Smooth muscle cell of the brain vasculature (primary cell): ENCODE measurements around the gene RERE.

Source experiments
- DNase-seq: peaks from one replicate; pipeline ENCODE4 v3.0.0-alpha.2; 2012; ENCODE audit warnings: low read depth, low spot score

Gene RERE

DNA sequence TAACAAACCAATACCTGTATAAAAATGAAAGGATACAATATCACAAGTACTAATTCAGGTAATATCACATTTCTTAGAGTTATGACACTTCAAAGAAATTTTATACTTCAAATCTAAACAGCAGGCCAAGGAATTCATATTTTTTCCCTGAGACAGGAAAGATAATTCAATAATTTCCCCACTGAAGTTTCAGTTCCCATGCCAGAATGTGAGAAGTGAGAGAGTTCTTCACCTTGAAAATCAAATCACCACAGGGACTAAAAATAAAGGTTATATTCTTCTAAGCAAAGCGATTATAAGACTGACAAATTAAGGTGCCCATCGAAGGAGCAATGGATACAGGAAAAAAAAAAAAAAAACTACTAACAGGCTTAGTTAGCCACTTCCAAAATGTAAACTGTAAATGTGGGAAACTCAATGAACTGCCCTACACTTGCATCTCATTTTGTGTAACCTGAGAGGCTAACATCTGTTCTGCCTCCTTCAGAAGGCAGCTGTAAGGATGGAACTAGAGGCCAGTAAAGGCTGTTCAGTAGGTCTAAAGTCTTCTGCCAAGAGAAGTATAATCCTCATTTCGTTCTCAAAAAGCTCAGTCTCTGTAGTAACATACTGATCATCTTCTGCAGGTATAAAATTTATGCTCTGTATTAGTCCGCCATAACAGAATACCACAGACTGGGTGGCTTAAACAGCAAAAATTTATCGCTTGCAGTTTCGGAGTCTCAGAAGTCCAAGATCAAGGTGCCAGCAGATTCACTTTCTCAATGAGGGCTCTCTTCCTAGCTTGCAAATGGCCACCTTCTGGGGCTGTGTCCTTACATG, 127.8 kb downstream of the RERE start:
- DNase-seq, result no peak

- DNase-seq, result no peak
Measured at GRCh38 chr1:8687538-8687937, 129.9 kb downstream of the RERE start.

- DNase-seq, result peak; percentile 60
Measured at GRCh38 chr1:8687039-8687438, 130.4 kb downstream of the RERE start.

DNA sequence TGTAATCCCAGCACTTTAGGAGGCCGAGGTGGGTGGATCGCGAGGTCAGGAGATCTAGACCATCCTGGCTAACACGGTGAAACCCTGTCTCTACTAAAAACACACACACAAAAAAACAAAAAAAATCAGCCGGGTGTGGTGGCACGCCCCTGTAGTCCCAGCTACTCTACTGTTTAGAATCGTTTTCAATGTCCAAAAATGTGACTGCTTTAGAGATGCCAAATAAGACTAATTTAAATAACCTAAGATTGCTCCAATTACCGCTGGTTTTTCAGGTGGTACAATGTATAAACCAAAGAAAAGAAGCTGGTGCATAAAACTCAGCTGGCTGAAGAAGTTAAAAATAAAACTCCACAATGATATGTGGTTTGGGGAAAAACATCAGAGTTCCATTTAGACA, 132.0 kb downstream of the RERE start:
- DNase-seq, result no peak

DNA sequence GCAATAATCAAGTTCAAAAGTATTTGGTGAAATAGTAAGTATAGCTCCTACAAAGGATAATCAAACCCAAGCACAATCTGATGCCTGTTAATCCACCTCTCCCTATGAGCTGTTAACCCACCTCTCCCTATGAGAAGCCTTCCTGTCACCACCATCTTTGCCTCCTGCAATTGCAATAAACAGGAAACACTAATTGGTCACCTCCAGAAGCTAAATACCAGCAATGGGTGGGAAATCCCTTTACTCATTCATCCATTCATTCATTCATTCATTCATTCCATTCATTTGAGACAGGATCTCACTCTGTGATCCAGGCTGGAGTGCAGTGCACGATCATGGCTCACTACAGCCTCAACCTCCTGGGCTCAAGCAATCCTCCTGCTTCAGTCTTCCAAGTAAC, 132.8 kb downstream of the RERE start:
- no peak for DNase-seq

- DNase-seq, result no peak
Measured at GRCh38 chr1:8682573-8682972, 134.9 kb downstream of the RERE start.

DNA sequence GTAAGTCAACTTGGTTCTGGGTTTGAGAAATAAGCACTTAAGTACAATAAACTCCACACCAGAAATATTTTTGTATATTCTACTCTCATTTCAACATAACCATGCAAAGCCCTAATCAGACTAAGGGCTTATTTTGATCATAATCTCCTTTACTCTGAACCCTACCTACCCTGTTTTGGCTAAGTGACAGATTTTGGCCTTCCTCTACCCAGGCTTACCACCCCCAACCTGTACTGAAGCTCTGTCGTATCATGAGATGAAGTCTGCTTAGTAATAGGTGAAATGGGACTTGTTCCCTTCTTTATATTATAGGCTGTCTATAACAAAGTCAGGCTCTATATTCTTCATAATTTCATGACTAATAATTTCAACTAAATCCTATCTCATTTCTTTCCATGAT, 135.5 kb downstream of the RERE start:
- DNase-seq, result no peak

- DNase-seq, result no peak
Measured at GRCh38 chr1:8680664-8681650, 136.5 kb downstream of the RERE start.

DNA sequence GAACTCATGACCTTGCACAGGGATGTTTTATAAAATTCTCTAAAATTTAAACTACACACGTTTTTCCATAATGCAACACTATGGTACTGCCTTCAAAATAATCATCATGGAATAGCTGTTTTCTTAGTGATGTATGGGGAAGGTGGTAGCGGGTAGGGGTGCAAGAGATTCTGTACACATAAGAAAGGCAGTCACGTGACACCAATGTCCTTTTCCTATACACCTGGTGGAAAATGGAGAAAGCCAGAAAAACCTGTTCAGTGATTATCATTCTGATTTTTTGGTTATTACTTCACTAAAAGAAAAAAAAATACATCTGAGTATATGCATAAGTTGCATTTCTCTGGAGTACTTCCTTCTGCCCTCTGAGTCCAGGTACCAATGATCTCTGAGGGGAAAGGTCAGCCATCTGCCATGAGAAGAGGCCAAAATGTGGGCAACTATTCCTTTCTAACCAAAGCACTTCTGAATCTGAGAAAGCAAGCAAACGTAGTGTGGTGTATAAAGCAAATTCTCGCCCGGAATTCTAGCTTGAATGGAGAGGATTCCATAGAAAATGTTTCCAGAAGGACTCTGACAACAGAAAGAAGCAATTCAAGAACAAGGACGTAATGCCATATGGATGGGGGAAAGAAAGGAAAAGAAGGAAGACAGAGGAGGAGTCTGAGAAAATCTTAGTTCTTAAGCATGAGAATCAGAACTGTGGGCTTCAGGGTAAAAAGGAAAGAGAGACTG, 137.3 kb downstream of the RERE start:
- DNase-seq, result no peak

DNA sequence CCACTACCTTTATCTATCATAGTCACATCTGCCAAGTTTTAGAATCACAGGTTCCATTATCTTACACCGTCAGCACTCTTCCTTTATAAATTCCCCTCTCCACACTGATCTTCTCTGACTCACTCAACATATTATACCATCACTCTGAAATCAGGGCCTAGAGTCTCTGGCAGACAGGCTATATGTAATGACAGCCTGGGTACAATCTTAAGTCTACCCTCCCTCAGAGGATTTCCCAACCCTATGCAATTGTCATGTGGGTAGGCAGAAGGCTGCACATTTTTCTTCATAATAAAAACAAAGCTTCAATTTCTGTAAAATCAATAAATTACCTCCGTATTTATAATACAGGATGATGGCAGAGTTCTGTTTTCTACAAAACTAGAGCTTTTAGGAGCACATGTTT, 138.0 kb downstream of the RERE start:
- DNase-seq, result no peak

DNA sequence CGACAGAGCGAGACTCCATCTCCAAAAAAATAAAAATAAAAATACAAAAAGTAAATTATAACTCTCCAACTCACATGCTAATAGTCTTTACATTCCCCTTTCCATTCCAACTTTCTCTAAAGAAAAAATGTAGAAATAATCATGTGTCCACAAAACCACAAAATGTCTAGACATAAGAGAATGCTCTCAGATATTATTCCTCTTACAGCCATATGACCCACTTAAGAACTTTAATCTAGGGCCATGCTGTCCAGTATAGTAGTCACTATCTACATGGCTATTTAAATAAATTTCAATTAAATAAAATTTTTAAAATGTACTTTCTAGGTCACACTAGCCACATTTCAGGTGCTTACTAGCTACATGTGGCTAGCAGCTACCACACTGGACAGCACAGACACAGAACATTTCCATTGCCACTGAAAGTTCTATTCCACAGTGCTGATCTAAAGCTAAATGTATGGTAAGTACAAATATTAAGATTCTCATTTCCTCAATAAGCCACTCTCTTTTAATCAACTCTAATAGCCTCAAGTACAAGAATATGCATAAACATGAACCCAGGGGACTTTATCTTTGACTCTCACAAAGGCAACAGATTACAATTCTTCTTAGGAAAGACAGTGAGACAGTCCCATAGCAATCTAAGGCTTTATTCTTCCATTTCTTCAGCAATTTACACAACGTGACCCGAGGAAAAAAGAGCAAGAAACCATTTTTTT, 138.6 kb downstream of the RERE start:
- no peak for DNase-seq

DNA sequence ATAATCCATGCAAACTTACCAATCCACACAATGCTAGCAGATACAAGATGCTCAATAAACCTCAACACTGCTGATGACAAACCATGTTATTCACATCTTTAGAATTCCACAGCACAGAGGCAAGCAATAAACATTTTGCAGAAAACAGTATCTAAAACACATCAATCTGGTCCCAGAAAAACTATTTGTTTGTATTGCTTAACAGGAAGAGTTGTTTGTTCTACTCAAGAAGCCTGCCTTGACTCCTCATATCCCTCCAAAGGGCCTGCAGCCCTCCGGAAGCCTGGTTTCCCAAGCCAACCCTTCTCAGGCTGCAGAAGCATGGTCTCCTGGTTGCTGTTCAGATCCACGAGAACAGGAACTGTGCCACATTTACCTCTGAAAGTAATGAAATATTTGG, 139.7 kb downstream of the RERE start:
- no peak for DNase-seq

- no peak for DNase-seq
Measured at GRCh38 chr1:8676813-8677212, 140.6 kb downstream of the RERE start.

- DNase-seq, result no peak
Measured at GRCh38 chr1:8676072-8676471, 141.4 kb downstream of the RERE start.

DNA sequence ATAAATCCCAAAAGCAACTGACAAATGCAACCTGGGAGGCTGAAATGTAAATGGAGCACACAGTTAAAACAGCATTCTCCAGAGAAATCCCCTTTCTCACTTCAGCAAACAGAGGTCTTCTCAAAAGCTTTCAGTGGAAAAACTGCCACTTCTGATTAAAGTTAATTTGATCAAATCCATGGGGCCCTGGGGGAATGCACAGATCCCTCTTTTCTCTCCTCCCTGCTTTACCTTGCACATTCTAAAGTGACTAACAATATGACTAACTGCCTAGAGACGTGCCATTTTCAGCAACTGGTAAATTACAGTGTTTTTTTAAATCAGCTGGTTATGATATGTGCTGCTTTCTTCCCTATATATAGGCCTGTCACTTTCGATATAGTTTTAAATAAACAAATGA, 142.5 kb downstream of the RERE start:
- DNase-seq, result no peak

DNA sequence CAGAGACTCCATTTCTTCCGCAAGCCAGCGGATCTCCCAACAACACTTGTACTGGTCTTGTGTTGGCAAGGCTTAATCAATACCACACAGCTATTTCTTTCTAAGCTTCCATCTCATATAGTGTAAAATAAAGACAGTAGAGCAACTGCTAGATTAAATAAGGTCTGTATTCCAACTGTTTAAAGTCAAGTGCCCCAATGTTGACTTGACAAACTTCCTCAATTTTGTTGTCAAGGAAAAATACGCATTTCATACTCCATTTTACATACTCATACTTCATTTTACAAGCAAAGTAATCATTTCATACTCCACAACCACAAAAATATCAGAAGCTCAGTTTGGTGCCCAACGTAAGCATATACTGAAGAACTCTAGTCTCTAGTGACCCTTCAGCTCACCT, 143.0 kb downstream of the RERE start:
- DNase-seq, result no peak

DNA sequence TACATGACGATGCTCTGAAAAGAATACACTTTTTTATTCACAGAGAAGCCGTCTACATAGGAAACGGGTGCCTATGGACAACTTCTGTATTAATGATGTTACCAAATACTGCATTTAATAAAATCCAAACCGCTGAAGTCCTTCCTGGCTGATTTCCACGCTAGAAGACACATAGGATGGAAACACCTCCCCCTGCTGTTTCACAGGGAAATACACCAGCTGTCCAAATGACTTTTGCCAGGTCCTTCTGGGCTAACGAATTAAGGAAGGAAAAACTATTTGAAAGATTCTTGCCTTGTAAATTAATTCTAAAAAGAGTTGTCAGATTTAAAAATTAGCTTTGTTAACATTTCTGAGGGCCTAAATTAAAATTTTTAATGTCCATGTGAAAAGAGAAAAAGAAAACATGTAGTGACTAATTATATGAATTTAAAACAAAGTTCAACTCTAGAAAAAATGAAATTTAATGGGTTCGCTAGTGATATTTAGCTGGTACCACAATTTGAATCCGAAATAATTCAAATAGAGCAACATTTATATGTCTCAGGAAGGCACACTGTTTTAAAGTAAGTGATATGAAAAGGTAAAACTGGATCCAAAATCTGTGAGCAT, 146.0 kb downstream of the RERE start:
- DNase-seq, result peak; percentile 62

DNA sequence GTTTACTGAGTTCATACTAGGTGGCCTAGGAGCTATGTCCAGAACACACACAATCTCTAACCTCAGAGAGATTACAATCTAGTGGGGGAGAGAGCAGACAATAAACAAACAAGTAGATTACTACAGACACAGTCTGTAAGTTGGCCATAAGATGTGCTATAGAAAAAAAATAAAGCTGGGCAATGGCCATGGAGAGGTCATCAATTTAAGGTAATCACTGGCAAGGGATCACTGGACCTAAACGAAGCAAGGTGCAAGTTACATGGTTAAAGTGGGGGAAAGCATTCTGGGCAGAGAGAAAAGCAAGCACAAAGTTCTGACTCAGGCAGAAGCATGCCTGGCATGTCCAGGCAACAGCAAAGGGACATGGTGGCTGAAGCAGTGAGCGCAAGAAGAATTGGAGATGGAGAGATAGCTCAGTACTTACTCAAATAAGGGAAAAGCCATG, 147.0 kb downstream of the RERE start:
- no peak for DNase-seq

DNA sequence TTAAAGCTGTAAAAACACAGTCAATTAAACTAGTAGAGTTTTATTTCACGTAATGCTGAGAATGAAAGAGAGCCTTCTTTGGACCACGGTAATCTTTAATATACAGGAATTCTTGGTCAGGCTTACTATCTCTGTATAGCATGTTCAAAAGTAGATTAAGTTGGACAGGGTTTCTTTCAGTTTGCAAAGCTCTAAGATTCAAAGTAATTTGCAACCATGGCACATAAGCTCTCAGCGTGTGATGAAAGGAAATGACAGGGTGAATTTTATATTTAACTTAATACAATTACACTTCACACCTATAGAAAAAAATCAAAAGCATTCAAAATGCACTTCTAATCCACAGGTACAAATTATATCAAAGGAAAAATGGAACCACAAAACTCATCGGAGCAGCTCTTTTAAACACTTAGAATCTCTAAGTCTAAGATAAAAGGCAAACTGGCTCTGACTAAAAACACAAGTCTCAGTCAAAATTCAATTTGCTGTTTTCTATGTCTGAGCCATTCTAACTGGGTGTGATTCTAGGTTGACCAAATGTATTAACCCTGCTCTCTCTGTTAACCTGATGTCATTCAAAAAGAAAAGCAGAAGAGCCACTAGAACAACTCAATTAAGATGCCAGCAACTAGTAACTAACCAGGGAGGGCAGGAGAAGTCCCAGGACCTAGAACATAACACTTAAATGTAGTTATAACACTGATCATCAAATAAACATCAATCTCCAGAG, 147.7 kb downstream of the RERE start:
- no peak for DNase-seq
